Activated effector memory CD4-positive, alpha-beta T cell treated with anti-CD3 and anti-CD28 coated beads, Interleukin-2, amount 50 U/mL, for 16 hours (primary cell): ENCODE results near the gene HOXA3.

ENCODE experiments used
- DNase-seq: peaks from one replicate; pipeline ENCODE4 v3.0.0-alpha.2; 2020

HOXA3 gene

DNA sequence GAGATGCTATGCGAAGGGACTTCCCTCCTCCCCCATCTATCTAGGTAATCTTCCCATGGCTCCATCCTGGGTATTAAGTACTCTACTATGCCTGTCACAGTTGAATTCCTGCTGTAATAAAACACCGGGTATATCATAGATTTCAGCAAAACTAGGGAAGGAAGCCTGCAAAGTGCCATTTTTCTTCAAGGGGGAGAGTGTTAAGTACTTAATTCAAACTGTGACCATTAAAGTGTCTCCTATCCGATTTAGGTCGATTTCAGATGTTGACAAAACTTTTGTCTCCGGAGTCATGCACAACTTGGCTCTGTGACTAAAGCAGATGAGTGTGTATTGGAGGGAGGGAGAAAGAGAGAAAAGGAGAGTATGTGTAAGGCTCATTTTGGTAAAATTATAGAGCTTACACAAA, 26.4 kb downstream of the HOXA3 start:
- no peak for DNase-seq

DNA sequence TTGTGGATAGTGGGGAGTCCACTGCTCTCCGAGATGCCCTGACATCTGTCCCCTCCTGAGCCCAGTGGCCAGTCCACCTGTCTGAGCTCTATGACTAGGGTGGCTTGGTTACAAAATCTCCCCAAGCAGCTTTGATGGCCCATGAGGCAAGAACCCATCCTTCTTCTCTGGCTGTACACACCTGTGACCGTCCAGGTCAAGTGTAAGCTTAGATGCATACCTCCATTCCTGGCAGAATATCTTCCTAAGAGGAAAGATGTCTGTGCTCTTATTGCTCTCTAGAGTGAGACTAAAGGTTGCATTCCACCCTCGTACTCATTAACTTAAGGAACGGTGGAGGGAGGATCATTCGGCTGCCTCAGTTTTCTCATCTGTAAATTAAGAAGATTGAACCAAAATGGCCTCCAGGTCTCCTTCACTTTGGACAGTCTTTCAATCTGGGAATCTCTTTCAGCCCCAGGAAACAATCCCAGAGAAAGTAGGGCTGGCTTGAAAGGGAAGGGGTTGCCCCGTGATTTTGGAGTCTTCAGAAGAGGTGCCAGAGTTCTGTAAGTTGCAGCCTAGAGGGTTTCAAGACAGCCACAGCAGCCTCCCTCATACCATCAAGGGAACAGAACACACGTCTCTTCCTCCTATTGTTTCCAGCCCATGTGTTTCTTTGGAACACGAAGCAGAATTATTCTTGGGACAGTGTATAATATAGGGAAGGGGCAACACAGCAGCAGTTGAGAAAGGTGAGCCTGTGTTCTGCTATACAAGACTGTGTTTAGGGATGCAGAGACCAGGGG, 27.3 kb downstream of the HOXA3 start:
- no peak for DNase-seq

DNA sequence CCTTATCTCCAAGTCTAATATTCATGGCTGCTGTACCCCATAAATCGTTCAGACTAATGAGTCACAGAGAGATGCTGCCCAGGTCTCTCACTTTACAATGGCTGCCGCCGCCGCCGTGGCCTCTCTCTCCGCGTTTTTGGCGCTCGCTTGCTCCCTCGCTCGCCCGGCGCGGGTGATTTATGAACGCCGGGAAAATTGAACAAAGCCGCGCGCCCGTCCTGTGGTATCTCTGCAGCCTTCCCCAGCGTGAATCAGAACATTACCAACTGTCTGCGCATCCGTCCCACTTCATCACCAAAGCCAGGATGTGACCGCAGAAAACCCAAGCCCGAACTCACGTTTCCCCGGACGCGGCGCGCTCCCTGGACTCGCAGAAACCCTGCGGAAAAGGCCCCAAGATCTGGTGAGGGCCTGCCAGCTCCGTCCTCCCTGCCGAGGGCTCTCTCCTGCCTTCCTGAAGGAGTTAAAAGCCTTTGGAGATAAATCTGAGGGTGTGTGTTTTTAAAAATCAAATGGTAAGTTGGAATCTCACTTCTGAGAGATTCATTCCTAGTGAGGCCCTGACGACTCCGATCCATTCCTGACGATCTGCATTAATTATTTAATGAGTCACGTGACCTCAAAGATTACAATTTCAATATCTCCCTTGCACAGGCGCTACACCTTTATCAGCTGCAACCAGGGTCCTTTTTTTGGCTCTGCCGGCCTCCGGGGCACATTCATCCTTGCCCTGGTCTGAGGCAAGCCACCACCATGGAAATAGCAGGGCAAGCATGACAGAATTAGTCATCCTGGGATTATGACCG, 28.1 kb downstream of the HOXA3 start:
- DNase-seq = peak; percentile 22

DNA sequence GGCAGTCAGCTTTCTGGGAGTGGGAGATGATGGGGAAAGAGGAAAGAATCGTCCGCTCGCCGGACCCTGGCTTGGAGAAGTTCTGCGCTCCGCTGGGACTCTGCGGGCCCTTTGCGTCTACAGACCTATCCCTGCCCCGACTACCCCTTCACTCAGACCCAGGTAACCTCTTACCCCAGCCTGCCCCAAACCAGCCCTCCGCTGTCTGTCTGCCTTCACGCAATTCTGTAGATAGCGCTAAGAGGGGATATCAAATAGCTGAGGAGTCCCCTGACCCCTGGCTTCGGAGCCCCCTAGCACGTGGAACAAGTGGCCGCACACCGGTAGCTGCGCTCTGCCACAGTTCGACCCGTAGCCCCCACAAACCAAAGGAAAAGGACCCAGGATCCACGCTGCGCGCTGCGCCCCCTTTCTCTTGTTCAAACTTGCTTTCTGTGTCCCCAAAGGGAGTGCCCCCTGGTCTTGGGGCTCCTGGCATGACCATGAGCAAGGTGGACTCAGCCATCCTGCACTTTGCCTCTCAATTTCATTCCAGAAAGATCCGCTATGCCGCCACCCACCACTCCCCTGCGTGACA, 28.8 kb downstream of the HOXA3 start:
- peak; percentile 39 for DNase-seq

DNA sequence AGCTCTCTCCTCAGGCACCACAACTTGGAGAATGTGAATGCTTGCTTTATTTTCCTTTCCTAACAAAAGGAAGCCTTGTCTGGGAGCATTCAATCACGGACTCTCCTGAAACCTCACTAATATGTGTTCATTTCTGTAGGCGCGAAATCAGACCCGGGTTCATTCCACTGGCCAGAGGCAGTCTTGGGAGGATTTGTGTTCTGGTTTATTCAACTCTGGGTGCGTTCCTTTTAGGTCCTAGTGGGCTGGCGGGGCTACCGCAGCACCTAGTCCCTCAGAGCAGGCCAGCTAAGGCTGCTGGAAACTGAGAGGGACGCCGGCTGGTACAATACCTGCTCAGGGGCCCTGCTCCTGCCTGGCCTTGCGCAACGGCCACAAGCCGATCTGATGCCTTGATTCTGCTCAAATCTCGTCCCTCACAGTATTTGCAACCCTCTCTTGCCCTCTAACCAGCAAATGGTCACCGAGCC, 29.3 kb downstream of the HOXA3 start:
- DNase-seq = peak; percentile 53

DNA sequence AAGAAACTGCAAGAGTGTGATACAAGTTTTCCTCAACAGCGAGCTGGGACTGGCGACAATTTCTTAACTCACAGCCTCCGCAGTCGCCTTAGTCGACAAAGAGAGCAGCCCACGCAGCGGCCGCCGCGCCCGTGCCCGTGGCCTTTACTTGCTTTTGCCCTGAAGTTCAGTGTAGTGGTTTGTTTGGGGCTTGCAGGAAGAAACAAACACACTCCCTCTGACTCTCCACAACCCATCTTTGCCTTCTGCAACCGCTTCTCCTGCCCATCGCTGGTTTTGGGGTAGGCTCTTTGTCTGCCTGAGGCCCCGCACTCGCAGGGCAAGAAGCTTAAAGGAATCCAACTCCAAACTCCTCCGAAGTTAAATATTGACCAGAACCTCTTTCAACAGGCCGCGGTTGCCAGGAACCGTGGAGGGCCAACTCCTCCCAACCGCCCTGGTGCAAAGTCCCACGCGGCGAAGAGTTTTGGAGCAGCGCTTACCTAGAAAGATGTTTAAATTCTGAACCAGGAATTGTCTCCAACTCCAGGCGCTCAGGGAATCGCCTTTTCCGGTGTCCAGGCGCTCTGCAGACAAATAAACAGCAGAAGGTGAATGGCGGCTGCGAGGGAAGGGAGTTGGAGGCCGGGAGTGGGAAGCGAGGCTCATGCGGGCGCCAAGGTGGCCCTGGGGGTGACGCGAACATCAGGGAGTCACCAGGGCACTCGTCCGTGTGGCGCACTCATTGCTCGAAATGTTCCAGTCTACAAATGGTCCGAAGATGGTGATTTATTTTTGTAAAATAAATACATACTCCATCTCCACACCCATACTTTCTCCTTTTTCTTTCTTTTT, 30.1 kb downstream of the HOXA3 start:
- peak; percentile 27 for DNase-seq

DNA sequence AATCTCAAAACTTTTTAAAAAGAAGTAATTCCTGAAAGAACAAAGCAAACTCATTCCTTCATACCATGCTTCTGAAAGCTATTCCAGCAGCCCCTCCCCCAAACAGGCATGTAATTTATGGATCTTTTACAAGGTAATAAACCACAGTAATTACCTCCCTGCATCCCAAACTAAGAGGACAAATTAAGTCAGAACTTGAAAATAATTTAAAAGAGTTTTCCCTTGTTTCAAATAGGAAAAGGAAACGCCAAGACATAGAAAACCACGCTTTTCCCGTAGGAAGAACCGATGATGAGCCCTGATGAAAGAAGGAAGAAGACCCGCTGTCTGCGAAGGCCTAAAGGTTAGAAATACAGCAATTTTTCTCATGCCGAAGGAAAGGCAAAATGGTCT, 30.7 kb downstream of the HOXA3 start:
- no peak for DNase-seq

DNA sequence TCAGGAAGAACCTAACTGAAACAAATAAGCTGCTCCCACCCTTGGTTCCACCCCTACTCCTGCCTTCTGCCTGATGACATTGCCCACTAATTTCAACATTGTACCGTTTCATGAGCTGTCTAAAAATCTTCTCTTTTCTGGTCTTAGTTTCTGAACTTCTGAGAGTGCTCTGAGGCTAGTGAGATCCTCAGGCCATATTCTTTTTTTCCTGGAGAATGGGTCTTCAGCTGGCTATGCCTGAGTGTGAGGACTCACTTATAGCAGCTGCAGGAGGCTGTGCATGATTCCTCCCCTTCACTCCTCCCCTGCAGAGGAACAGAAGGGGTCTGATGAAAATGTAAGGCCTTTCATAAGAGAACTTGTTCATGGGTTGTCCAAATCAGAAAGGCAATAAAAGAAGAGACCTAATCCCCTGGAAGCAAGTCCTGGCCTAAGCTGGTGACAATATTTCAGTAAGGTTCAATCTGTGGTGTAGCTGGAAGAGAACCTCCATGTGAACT, 32.9 kb downstream of the HOXA3 start:
- DNase-seq = no peak

DNA sequence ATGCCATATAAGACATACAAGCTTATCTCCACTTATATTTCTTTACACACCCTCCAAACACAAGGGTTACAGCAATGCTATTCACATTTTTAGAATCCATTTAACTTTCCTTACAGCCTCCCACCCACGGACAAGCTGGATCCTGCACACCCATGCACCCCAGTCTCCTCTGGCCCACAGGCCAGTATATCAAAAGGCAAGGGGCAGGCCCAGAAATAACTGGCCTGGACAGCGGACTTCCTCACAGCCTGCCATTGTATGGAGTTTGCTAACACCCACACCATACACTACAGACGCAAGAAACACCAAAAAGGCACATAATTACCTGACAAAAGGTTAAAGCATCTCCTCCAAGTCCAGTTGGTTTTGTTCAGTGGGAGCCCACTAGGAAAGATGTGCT, 33.8 kb downstream of the HOXA3 start:
- DNase-seq = peak; percentile 25

DNA sequence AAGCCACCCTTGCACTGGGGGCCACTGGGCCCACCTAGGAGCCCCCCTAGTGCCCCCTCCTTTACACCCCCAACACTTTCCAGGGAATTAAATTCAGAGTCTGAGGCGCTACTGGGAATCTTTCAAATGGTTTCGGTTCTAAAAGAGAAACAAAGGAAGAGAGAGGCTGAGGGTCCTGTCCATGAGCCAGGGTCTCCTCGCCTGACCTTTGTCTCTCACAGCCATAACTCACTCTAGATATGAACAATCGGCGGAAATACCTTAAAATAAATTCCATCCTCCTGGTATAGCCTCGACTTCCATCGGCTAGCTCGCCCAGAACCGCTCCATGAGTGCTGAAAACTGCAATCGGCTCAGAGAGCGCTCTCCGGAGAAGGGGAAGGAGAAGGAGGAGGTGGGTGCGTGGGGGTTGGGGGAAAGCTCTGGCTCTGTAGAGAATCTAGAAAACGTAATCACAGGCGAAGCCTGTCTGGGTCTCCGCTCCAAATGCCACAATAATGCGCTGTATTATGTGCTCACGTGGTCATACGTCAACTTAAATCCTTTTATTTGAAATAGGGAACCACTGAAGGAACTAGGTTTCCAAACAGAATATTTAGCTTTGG, 34.4 kb downstream of the HOXA3 start:
- DNase-seq = peak; percentile 22

DNA sequence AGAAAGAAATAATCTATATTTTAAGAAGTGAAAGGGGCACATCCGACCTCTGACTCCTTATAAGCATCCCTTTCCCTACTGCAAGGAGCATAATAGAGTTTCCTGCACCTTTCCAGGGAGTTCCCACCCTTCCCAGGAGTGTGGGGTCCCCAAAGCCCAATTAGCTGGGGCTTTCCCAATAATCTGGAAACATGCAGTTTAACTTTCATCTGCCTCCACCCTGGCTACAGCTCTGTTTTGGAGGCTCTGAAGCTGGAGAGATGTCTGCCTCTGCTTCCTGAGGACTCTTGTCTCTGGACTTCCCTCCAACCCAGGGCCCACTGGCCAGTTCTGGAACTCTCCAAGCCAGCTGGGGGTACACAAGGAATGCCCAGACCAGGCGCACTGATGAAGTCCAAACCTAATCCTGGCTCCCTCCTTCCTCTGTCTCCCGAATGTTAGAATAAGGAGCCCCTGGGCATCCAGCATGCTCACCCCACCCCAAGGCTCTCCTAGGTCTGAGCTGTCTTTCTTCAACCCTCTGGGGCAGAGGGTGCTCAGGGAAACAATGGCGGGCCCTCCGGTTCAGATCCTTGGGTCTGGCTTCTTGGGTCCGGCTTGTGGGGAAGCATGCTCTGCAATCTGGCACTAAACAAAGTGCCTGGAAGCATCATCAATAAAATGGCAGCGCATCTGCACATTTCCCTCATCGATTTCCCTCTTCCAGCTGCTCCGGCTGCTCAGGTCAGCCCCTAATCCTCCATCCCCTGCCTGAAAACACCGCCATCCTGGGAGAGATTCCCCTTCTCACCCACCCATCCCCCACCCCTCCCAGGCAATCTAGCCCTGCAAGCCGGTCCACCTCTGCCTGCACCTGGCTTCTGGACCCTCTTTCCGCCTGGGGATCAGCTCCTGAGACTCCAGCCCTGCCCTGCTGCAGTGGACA, 35.2 kb downstream of the HOXA3 start:
- DNase-seq = peak; percentile 41

DNA sequence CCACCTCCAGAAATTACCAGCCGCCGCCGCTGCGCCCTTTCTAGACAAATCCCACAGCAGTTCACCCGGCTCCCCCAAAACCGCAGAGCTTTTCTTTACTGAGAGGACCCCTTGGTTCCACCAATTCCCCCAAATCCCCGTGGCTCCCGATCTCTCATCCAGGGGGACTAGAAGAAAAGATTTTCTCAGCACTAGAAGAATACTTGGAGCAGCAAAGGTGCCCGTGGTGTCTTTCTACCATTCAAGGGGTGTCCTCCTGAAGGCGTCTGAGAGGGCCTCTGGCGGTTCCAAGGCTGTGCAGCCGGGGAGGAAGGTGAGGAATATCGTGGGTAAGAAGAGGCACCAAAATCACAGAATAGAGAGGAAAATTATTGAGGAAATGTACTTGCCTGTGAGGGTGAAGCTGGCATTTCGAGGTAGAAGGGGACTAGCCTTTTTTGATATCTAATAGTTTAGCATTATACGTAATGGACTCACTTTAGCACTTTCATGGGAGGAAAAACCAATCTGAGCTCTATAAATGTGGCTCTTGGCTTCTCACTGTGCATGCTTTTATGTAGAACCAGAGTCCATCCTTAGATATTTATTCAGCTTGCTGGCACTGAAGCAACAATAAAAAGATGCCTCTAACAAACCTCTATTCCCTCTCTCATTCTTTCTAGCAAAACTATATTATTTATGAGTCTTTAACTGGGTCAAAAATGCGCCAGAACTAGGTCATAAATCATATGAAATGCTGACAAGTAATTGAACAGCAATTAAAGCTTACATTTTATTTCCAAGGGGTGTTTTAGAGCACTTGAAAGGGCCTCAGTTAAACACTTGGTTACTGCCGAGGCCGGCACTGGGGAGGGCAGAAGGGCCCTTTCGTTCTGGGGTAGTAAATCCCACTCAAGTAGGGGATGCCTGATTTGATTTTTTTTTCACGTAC, 36.1 kb downstream of the HOXA3 start:
- DNase-seq = no peak

DNA sequence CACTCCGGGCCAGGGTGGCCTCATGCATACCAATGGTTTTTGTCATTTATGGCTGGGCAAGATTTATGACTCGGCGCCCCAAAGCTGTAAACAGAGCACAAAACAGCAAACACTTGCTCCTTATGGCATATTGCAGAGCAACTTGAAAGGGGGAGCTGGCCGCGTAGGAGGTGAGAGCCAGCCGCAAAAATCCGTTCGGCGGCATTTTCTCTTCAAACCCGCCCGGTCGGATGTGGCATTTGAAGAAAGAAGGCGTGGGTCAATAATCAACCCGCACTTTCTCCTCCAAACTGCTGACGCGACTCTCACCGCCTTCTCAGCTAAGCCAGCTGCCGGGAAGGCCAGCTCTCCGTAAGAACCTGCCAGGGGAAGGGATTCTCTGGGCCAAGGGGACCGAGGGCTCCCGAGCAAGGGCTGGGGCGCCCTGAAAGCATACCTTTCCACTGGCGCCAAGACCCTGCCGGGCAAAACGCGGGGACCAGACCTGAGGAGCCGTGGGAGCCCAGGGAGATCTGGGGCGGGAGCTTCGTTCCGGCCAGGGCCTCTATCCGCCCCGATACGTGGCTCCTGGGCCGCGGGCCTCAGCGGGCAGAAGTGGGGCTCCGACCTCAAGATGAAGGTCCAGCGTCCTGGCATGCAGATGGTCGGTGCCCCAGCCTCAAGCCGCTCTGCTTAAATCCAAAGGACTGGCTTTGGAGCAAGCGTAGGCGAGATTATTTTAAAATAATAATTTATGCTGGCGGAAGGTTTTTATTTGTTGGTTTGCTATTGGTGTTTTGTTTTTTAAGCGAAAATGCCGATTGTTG, 37.0 kb downstream of the HOXA3 start:
- DNase-seq = no peak

DNA sequence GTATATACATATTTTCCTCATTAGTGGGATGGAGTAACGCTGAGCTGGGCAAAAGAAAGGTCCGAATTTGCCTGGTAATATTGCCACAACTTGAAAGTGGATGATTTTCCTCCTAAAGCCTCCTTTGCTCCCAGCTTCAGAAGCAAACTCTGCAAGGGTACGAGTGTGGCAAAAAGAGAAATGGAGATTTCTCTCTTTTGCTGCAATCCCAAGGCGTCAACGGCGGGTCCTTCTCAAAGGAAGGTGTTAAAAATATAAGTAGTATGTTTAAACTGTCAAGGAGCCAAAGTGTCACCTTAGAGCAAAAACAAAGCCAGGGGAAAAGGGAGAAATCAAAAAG, 37.5 kb downstream of the HOXA3 start:
- no peak for DNase-seq

DNA sequence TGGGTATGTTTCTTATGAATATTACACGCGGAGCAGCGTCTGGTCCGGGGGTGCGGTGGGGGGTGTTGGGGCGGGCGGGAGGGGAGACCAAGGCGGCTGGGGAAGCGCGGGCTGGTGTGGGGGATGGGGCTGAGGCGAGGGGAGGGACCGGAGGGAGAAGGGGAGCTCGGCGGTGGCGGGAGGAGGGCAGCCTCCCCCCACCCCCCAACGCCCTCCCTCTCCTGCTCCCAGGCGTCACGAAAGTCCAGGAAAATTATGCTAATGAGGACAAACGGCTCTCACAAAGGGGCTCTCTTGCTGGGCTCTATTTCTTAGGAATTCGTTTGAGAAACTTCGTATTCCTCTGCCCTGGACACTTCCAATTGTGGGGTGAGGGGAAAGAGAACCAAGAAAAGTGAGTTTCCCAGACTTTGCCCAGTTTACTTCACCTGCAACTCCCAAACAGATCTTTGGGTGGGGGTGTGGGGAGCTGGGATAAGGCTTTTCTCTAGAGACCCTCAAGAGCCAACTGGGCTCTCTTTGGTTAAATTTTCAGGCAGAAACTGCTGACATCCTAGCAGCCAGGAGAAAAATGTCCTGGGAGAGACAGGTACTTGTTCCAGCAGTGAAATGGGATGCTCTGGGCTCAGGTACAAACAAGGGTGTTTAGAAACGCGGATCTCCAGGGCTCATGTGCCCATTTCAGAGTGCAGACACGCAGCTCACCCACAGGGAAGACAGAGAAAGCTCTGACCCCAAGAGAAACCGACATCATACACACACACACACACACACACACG, 38.2 kb downstream of the HOXA3 start:
- no peak for DNase-seq

DNA sequence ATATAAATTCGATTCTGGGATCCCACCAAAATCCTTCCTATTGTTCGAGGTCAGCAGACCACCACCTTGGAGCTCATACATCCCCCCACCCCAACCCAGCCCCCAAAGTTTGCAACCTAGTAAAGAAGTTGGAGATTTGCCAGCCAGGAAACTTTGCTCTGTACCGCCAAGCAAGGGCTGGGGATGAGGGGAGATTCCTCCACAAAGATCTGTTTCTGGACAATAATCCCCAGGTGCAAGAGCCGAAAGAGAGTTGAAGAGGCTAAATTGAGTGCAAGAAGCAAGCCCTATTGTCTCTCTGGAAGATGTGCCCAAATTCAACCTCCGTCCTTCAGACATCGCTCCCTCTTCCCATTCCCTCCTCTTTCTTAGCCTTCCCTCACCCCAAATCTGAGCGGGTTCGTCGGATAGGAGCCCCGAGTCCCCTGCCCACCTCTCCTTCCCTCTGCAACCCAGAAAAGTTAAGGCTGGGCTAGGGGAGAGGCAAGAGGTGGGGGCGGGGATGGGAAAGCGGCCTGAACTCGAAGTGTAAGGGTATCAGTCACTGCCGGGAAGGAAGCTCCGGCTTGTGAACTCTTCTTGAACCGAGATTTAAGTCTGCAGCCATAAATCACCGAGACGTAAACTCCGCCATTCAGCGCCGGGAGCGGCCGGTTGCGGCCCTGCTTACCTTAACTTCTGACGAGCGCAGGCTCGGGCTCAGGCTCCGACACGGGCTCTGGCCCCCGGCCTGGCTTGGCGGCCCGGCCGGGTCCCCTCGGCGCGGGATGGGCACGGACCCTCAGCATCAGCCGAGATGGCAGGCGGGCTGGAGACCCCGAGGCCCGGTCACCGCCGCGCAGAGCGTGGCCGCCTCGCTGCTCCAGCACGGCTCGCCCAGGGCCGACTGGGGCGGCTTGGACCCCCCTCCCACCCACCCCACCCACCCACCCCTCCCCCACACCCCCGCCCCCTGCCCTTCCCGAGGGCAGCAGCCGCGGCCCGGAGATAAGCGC, 39.1 kb downstream of the HOXA3 start:
- no peak for DNase-seq

DNA sequence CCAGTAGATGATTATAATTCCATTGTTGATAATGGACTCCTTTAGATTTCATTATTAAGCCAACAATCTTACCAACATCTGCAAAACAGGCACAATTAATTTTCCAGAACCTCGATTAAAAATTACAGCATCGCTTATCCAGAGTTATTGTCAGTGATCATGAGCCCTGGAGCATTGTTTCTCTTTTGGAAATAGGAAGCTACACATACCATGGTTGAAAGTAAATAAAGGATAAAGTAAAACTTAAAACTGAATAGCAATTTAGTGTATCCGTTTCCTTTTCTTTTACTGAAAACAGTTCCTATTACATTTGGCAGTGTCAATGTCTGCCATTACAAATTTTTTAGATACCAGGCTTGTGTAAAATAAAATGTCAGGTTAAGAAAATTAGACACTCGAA, 40.0 kb downstream of the HOXA3 start:
- no peak for DNase-seq
